DND-41 (cell line): ENCODE data around the gene TMEM86B.

Experiments
- ATAC-seq: fragments of 200-7000 bp; cut with Tn5 transposase; 3 replicates; pipeline ENCODE4 v1.9.1; 2021; ENCODE audit warnings: low read depth; ENCODE audit not compliant: insufficient read depth
- DNase-seq: peaks from one replicate; pipeline ENCODE4 v3.0.0-alpha.2; 2020
- H2AFZ ChIP-seq: 2 replicates; pipeline ENCODE4 v1.6.0; 2012; ENCODE audit warnings: low read depth, low read length
- H3K27ac ChIP-seq: 2 replicates; pipeline ENCODE4 v1.5.1; 2012; ENCODE audit warnings: low read length, inconsistent platforms
- H3K27me3 ChIP-seq: fragments of 200-600 bp; sonication (generic); 2 replicates; pipeline ENCODE4 v1.6.0; 2012; ENCODE audit warnings: low read length, mild to moderate bottlenecking, inconsistent platforms; ENCODE audit not compliant: insufficient read depth, poor library complexity
- H3K36me3 ChIP-seq: 2 replicates; pipeline ENCODE4 v1.5.1; 2012; ENCODE audit warnings: low read length, inconsistent platforms; ENCODE audit not compliant: insufficient read depth
- H3K4me1 ChIP-seq: 2 replicates; pipeline ENCODE4 v1.5.1; 2012; ENCODE audit warnings: mild to moderate bottlenecking, low read length; ENCODE audit not compliant: insufficient read depth
- H3K4me2 ChIP-seq: 2 replicates; pipeline ENCODE4 v1.6.0; 2012; ENCODE audit warnings: mild to moderate bottlenecking, moderate library complexity, low read length, inconsistent platforms; ENCODE audit not compliant: insufficient read depth
- H3K4me3 ChIP-seq, 2 experiments: fragments of 200-600 bp in 1 of 2; shearing (Covaris generic) in 1 of 2; 2 replicates each; pipeline ENCODE4 v1.5.1; 2012 to 2016; ENCODE audit warnings: inconsistent platforms in 2 of 2, low read length in 2 of 2, mild to moderate bottlenecking in 2 of 2, low read depth in 1 of 2, moderate library complexity in 1 of 2
- H3K79me2 ChIP-seq: 2 replicates; pipeline ENCODE4 v1.6.0; 2012; ENCODE audit warnings: low read length, inconsistent platforms; ENCODE audit not compliant: insufficient read depth
- H3K9ac ChIP-seq: 2 replicates; pipeline ENCODE4 v1.6.0; 2012; ENCODE audit warnings: low read depth, mild to moderate bottlenecking, inconsistent platforms, low read length, moderate library complexity
- H3K9me3 ChIP-seq: 2 replicates; pipeline ENCODE4 v1.5.1; 2012; ENCODE audit warnings: low read length, moderate library complexity, mild to moderate bottlenecking, inconsistent platforms; ENCODE audit not compliant: insufficient read depth, severe bottlenecking
- H4K20me1 ChIP-seq: 2 replicates; pipeline ENCODE4 v1.6.0; 2012; ENCODE audit warnings: low read length; ENCODE audit not compliant: insufficient read depth
- EZH2 ChIP-seq: IDR thresholded peaks from 3 replicates; pipeline ENCODE4 v1.6.1; 2012; ENCODE audit warnings: borderline replicate concordance, low read depth, mild to moderate bottlenecking, moderate library complexity, low read length, inconsistent platforms; ENCODE audit not compliant: severe bottlenecking
- TF ChIP-seq, protein P1 (sequence below): IDR thresholded peaks from 2 replicates; pipeline ENCODE4 v1.5.1; 2012; ENCODE audit warnings: borderline replicate concordance, low read length, moderate library complexity, mild to moderate bottlenecking; ENCODE audit not compliant: poor library complexity, severe bottlenecking; ENCODE audit errors: extremely low read depth

Gene TMEM86B

DNA sequence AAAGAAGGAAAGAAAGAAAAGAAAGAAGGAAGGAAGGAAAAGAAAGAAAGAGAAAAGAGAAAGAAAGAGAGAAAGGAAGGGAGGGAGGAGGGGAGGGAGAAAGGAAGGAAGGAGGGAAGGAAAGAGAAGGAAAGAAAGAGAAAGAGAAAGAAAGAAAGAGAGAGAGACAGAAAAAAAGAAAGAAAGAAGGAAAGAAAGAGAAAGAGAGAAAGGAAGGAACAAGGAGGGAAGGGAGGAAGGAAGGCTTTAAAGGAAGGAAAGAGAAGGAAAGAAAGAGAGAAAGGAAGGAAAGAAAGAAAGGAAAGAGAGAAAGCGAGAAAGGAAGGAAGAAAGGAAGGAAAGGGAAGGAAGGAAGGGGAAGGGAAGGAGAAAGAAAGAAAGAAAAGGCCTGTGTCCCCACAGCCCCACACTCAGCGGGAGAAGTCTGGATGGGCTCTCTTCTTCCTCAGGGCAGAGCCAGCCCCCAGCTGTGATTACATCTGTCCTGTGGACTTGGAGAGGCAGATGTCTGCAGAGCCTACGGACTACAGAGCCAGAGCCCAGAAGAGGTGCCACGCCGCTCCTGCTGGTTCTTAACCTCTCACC is 28.9 kb downstream of the TMEM86B start:
- H3K9ac ChIP-seq: no peak overlapping the region
- no peak overlapping the region for H3K27ac ChIP-seq
- TF ChIP-seq, protein P1, sequence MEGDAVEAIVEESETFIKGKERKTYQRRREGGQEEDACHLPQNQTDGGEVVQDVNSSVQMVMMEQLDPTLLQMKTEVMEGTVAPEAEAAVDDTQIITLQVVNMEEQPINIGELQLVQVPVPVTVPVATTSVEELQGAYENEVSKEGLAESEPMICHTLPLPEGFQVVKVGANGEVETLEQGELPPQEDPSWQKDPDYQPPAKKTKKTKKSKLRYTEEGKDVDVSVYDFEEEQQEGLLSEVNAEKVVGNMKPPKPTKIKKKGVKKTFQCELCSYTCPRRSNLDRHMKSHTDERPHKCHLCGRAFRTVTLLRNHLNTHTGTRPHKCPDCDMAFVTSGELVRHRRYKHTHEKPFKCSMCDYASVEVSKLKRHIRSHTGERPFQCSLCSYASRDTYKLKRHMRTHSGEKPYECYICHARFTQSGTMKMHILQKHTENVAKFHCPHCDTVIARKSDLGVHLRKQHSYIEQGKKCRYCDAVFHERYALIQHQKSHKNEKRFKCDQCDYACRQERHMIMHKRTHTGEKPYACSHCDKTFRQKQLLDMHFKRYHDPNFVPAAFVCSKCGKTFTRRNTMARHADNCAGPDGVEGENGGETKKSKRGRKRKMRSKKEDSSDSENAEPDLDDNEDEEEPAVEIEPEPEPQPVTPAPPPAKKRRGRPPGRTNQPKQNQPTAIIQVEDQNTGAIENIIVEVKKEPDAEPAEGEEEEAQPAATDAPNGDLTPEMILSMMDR: no peak
- no peak for TF ChIP-seq EZH2
- DNase-seq (no peak), ATAC-seq (no peak)
- H3K4me2 ChIP-seq: no peak overlapping the region
- H3K4me1 ChIP-seq: no peaks in the 10 kb centered on the region
- no peak overlapping the region for H3K4me3 ChIP-seq
- H3K36me3 ChIP-seq: no peaks in the 10 kb centered on the region
- H4K20me1 ChIP-seq: 0 out of 2 replicates have a peak, but pooled peaks cover 5% of the 10 kb centered on the region
- no peaks in the 10 kb centered on the region for H3K79me2 ChIP-seq
- no peaks in the 10 kb centered on the region for H3K27me3 ChIP-seq
- H2AFZ ChIP-seq: no peak overlapping the region
- H3K9me3 ChIP-seq: no peaks in the 10 kb centered on the region

DNA sequence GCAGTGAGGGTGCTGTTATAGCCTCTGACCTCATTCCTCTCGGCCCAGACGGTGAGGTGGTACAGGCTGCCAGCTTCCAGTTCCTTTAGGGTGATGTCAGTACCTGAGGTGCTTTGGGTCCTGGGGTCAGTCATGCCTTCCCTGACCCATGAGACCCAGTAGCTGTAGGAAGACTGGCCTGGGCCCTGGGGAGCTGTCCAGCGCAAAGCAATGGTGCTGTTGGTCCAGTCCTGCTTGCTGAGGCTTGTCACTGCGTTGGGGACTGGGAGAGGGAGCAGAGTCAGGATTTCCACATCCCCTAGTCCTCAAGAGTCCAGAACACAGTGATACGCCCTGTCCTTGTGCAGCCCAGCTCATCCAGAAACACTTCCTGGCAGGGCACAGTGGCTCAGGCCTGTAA is 29.9 kb downstream of the TMEM86B start:
- no peak overlapping the region for H3K9ac ChIP-seq
- ATAC-seq (no peak), DNase-seq (no peak)
- H3K4me2 ChIP-seq: no peak overlapping the region
- H3K4me1 ChIP-seq: no peaks in the 10 kb centered on the region
- H4K20me1 ChIP-seq: 0 out of 2 replicates have a peak, but pooled peaks cover 5% of the 10 kb centered on the region
- no peak overlapping the region for H3K27ac ChIP-seq
- H3K36me3 ChIP-seq: no peaks in the 10 kb centered on the region
- no peak overlapping the region for H3K4me3 ChIP-seq
- no peaks in the 10 kb centered on the region for H3K27me3 ChIP-seq
- H3K79me2 ChIP-seq: no peaks in the 10 kb centered on the region
- H2AFZ ChIP-seq: no peak overlapping the region
- H3K9me3 ChIP-seq: no peaks in the 10 kb centered on the region
- no peak for TF ChIP-seq EZH2

DNA sequence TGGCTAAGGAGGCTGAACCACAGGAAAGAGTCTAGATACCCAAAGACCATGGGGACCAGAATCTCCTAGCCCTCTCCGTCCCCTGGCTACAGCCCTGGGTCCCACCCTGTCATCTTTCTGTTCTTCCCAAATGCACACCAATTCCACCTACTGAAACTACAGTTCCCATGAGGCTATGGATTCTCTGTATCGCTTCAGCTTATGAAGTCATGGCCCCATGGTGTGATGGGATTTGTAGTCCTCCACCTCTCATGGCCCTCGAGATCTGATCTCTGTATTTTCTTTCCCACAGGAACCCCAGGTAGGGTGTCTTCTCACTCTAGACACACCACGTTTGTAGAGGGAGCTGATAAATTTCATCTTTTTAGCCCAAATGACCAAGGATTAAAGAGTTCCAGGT is 31.0 kb downstream of the TMEM86B start:
- ATAC-seq: peak; percentile 58; the same call in 2 of the 3 replicates
- Histone ChIP-seq H3K4me2 (no peak overlapping the region), H2AFZ (no peak overlapping the region), H3K9me3 (no peaks in the 10 kb centered on the region), H3K27ac (no peak overlapping the region), H3K9ac (no peak overlapping the region), H3K36me3 (no peaks in the 10 kb centered on the region), H3K79me2 (no peaks in the 10 kb centered on the region), H3K4me1 (no peaks in the 10 kb centered on the region), H3K4me3 (no peak overlapping the region), H4K20me1 (peaks cover 5% of the 10 kb centered on the region; the same call in 1 of the 2 replicates), H3K27me3 (no peaks in the 10 kb centered on the region)
- no peak for TF ChIP-seq EZH2
- TF ChIP-seq, protein P1: no peak
- no peak for DNase-seq

DNA sequence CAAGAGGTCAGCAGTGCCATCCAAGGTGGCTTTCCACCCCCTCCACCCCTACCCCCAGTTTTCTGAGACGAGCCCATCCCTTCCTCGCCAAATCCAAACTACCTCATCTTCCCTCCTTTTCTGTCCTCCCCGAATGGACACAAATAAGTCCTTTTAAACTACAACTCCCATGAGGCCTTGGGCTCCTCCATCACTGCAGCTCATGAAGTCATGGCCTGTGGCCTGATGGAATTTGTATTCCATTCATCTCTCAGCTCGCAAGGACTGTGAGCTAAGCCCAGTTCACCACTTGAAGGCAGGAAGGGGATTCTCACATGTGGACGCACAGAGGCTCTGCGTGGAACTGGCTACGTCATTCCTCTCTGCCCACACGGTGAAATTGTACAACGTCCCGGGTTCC is 31.8 kb downstream of the TMEM86B start:
- no peaks in the 10 kb centered on the region for H3K79me2 ChIP-seq
- H2AFZ ChIP-seq: no peak overlapping the region
- no peaks in the 10 kb centered on the region for H3K36me3 ChIP-seq
- H3K9me3 ChIP-seq: no peaks in the 10 kb centered on the region
- DNase-seq (no peak), ATAC-seq (no peak)
- no peaks in the 10 kb centered on the region for H3K27me3 ChIP-seq
- H3K9ac ChIP-seq: no peak overlapping the region
- no peak overlapping the region for H3K27ac ChIP-seq
- no peak overlapping the region for H3K4me3 ChIP-seq
- no peak overlapping the region for H3K4me2 ChIP-seq
- peaks cover 5% of the 10 kb centered on the region; the same call in 1 of the 2 replicates for H4K20me1 ChIP-seq
- no peaks in the 10 kb centered on the region for H3K4me1 ChIP-seq
- TF ChIP-seq EZH2: no peak
